ENCODE results near the gene TOR1B.

Gene TOR1B

DNA sequence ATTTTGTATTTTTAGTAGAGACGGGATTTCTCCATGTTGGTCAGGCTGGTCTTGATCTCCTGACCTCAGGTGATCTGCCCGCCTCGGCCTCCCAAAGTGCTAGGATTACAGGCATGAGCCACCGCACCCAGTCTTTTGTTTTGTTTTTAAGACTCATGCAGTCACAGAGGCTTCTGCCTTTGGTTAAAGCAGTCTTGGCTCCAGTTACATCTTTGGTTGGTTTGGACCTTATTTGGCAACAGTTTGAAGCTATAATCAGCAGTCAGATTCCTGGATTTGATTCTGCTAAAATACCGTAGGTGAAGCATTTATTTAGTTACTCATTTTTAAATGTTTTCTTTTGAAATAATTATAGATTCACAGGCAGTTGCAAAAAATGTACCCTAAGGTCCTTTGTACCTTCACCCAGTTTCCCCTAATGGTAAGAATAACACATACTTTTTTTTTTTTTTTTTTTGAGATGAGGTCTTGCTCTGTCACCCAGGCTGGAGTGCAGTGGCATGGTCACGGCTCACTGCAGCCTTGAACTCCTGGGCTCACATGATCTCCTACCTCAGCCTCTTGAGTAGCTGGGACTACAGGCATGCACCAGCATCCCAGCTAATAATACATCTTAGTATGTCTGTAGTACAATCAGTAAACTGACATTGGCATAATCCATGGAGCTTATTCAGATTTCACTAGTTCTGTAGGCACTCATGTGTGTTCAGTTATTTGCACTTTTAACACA, 48.0 kb downstream of the TOR1B start:
- no peaks in the 10 kb centered on the region for H3K27me3 ChIP-seq (ENCODE audit: control insufficient read depth, insufficient read depth, low read length)

DNA sequence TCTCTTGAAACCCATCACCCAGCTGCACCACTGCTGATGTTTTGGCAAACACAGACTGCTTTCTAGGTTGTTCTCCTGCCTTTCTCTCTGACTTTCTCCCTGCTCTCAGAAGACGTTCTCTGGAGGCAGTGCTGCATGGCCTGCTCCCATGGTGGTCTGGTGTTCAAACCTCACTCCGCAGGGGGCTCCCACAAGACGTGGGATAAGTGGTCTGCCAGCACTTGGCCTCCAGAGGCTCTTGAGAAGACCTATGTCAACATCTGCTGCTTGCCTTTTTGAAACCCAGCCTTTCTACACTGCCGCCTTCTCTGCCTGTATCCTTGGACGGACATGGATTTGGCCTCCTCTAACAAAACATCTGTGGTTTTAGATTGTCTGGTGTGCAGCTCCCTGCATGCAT, 48.8 kb downstream of the TOR1B start:
- no peak overlapping the region for H3K4me3 ChIP-seq (ENCODE audit: low read length)
- H3K4me1 ChIP-seq (ENCODE audit: control insufficient read depth, low read depth, low read length): no peaks in the 10 kb centered on the region
- no peak overlapping the region for H3K27ac ChIP-seq (ENCODE audit: low read length)
- peaks cover 12% of the 10 kb centered on the region for H3K36me3 ChIP-seq (ENCODE audit: control insufficient read depth, low read depth, low read length)
- no peak overlapping the region for H3K9ac ChIP-seq (ENCODE audit: low read length)
- no peaks in the 10 kb centered on the region for H3K27me3 ChIP-seq (ENCODE audit: control insufficient read depth, insufficient read depth, low read length)
- no peaks in the 10 kb centered on the region for H3K9me3 ChIP-seq (ENCODE audit: control insufficient read depth, low read depth, low read length)

More for the DNA sequence above, 48.0 kb downstream of the TOR1B start:
- Histone ChIP-seq H3K9ac (ENCODE audit: low read length) (no peak overlapping the region), H3K4me3 (ENCODE audit: low read length) (no peak overlapping the region), H3K4me1 (ENCODE audit: control insufficient read depth, low read depth, low read length) (no peaks in the 10 kb centered on the region), H3K27ac (ENCODE audit: low read length) (no peak overlapping the region), H3K36me3 (ENCODE audit: control insufficient read depth, low read depth, low read length) (peaks cover 12% of the 10 kb centered on the region), H3K9me3 (ENCODE audit: control insufficient read depth, low read depth, low read length) (no peaks in the 10 kb centered on the region)

DNA sequence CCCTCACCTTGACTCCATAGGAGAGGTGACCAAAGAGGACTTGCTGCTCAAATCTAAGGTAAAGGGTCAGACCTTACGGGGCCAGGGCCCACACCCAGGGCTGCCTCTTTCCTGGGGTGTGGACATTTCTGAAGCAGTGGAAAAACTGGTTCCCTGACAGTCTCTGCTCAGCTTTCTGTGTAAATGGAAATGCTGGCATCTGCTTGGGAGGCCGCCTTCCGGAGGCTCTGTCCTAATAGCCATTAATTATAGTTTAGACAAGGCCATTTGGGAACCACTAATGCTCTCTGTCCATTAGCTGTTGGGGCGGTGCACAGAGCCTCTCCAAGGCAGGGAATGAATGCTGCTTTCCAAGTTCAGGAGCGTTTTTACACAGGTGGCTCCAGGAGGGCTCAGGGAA, 49.6 kb downstream of the TOR1B start:
- Histone ChIP-seq H3K27me3 (ENCODE audit: control insufficient read depth, insufficient read depth, low read length) (no peaks in the 10 kb centered on the region), H3K4me1 (ENCODE audit: control insufficient read depth, low read depth, low read length) (no peaks in the 10 kb centered on the region), H3K9me3 (ENCODE audit: control insufficient read depth, low read depth, low read length) (no peaks in the 10 kb centered on the region), H3K36me3 (ENCODE audit: control insufficient read depth, low read depth, low read length) (peaks cover 12% of the 10 kb centered on the region), H3K4me3 (ENCODE audit: low read length) (no peak overlapping the region), H3K9ac (ENCODE audit: low read length) (no peak overlapping the region), H3K27ac (ENCODE audit: low read length) (no peak overlapping the region)

DNA sequence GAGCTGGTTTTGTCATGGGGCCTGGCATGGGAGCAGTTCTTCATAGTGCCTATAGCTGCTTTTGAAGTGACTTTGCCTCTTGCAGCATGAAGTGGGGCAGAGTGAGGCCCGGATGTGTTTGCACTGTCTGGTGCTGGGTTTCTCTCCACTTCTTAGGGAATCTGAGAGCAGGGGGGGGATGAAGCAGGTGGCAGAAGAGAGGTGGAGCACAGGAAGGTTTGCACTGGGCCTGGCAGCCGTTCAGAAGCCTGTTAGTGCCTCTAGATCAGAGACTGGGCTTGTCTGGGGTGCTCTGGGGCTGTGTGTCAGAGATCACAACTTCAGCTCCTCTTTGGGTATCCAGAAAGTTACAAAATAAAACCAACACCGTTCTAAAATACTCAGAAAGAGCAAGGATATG, 50.6 kb downstream of the TOR1B start:
- Histone ChIP-seq H3K4me1 (ENCODE audit: control insufficient read depth, low read depth, low read length) (no peaks in the 10 kb centered on the region), H3K36me3 (ENCODE audit: control insufficient read depth, low read depth, low read length) (peaks cover 12% of the 10 kb centered on the region), H3K9me3 (ENCODE audit: control insufficient read depth, low read depth, low read length) (no peaks in the 10 kb centered on the region), H3K27me3 (ENCODE audit: control insufficient read depth, insufficient read depth, low read length) (no peaks in the 10 kb centered on the region), H3K9ac (ENCODE audit: low read length) (no peak overlapping the region), H3K4me3 (ENCODE audit: low read length) (no peak overlapping the region), H3K27ac (ENCODE audit: low read length) (no peak overlapping the region)

DNA sequence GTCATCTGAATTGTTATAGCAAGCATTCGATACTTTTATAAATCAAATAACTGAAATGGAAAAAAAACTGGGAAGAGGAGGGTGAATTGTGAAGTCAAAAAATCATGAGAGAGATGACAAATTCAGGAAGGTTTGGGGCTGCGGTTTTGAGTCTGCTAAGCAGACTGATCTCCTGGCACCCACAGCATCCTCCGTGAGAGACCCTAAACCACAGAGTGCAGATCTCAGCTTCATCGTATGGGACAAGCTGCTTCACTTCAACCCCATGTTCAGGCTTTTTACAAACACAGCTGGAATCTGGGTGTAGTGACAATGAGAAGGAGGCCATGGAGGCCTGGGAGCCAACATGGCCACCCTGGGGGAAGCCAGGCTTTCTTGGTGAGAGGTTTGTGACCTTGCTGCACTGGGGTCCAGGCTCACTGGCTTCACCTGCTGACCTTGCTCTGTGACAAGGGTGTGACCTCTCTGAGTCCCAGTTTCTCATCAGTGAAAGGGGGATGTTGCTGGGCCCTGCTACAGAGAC, 51.7 kb downstream of the TOR1B start:
- Histone ChIP-seq H3K4me3 (ENCODE audit: low read length) (no peak overlapping the region), H3K36me3 (ENCODE audit: control insufficient read depth, low read depth, low read length) (peaks cover 12% of the 10 kb centered on the region), H3K4me1 (ENCODE audit: control insufficient read depth, low read depth, low read length) (no peaks in the 10 kb centered on the region), H3K27me3 (ENCODE audit: control insufficient read depth, insufficient read depth, low read length) (no peaks in the 10 kb centered on the region), H3K27ac (ENCODE audit: low read length) (no peak overlapping the region), H3K9me3 (ENCODE audit: control insufficient read depth, low read depth, low read length) (no peaks in the 10 kb centered on the region), H3K9ac (ENCODE audit: low read length) (no peak overlapping the region)

DNA sequence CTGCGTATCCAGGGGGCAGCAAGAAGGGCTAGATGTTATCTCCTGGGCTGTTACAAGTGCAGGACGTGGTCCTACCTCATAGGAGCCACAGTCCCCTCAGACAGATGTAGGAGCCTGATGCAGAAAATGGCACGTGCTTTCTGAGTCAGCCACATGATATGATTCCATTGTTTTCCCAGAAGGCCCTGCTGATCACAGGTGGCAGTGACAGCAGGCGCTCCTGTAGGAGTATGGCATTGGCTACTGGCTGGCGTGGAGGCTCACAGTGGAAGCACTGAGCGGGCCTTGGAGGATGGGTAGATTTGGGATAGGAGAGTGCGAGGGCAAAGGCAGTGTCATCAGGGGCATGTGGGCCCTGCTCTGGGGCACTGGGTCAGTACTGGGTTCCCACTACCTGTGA, 54.2 kb downstream of the TOR1B start:
- no peak overlapping the region for H3K9ac ChIP-seq (ENCODE audit: low read length)
- no peaks in the 10 kb centered on the region for H3K4me1 ChIP-seq (ENCODE audit: control insufficient read depth, low read depth, low read length)
- H3K27ac ChIP-seq (ENCODE audit: low read length): no peak overlapping the region
- H3K27me3 ChIP-seq (ENCODE audit: control insufficient read depth, insufficient read depth, low read length): no peaks in the 10 kb centered on the region
- H3K36me3 ChIP-seq (ENCODE audit: control insufficient read depth, low read depth, low read length): peaks cover 10% of the 10 kb centered on the region
- no peaks in the 10 kb centered on the region for H3K9me3 ChIP-seq (ENCODE audit: control insufficient read depth, low read depth, low read length)
- no peak overlapping the region for H3K4me3 ChIP-seq (ENCODE audit: low read length)

DNA sequence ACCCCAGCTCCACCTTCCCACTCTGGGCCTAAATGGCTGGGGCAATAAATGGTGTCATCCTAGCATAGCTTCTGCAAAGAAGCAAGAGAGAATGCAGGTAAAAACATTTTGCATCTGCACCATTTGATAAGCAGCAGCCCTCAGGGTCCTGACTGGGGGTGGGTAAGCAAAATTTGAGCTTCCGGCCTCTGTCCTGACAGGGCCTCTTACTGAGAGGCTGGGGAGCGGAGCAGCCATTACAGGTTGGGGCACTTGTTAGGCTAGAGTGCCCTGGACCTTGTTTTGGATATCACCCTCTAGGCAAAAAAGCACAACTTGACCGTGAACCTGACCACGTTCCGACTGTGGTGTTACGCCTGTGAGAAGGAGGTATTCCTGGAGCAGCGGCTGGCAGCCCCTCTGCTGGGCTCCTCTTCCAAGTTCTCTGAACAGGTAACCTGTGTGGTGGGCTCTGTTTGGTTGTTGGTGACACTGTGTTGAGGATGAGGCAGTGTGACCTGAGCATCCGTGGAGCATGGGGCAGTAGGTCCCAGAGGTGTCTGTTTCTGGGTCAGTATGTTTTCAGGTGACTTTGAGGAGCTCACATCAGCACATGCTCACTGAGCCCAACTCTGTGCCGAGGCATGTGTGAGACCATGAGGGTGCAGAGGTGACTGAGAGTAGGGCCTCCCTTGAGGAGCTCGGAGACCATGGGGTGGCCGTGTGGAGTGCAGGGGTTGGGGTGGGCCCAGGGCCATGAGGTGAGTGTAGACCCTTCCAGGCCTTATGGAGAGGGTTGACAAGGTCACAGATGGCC, 55.4 kb downstream of the TOR1B start:
- H3K36me3 ChIP-seq (ENCODE audit: control insufficient read depth, low read depth, low read length): peaks cover 1% of the 10 kb centered on the region
- H3K9me3 ChIP-seq (ENCODE audit: control insufficient read depth, low read depth, low read length): no peaks in the 10 kb centered on the region
- H3K27me3 ChIP-seq (ENCODE audit: control insufficient read depth, insufficient read depth, low read length): no peaks in the 10 kb centered on the region
- H3K4me3 ChIP-seq (ENCODE audit: low read length): no peak overlapping the region
- no peak overlapping the region for H3K9ac ChIP-seq (ENCODE audit: low read length)
- no peak overlapping the region for H3K27ac ChIP-seq (ENCODE audit: low read length)
- no peaks in the 10 kb centered on the region for H3K4me1 ChIP-seq (ENCODE audit: control insufficient read depth, low read depth, low read length)

Measured in iPS-18a (cell line).